Right renal pelvis (tissue), 4 donors: ENCODE data around the gene DCTN5. TPM values are rescaled to one million over a fixed set of nuclear protein-coding genes. Genes with fewer than 3 reads are reported as not detected.
"Not testable (repeated sequence)": the region's sequence is repeated elsewhere in the genome, so short reads cannot be mapped to it uniquely, and the experiment has no call there.

Experiments
- DNase-seq, 4 donors: peaks; one replicate each; pipeline ENCODE4 v3.0.0-alpha.2; 2013; ENCODE audit warnings: low read depth in 4 of 4, low spot score in 3 of 4, missing footprints in 1 of 4
- polyA plus RNA-seq, 4 donors: library from polyadenylated mRNA; unstranded; fragments of 120-200 nt; gene quantifications; one replicate each; pipeline ENCODE4 v1.2.1, GENCODE V29; 2013; ENCODE audit not compliant: insufficient read length in 4 of 4

The DCTN5 gene
- 10 to 100 TPM; 68.4 to 76.4 (median 73.4) TPM for polyA plus RNA-seq

DNA sequence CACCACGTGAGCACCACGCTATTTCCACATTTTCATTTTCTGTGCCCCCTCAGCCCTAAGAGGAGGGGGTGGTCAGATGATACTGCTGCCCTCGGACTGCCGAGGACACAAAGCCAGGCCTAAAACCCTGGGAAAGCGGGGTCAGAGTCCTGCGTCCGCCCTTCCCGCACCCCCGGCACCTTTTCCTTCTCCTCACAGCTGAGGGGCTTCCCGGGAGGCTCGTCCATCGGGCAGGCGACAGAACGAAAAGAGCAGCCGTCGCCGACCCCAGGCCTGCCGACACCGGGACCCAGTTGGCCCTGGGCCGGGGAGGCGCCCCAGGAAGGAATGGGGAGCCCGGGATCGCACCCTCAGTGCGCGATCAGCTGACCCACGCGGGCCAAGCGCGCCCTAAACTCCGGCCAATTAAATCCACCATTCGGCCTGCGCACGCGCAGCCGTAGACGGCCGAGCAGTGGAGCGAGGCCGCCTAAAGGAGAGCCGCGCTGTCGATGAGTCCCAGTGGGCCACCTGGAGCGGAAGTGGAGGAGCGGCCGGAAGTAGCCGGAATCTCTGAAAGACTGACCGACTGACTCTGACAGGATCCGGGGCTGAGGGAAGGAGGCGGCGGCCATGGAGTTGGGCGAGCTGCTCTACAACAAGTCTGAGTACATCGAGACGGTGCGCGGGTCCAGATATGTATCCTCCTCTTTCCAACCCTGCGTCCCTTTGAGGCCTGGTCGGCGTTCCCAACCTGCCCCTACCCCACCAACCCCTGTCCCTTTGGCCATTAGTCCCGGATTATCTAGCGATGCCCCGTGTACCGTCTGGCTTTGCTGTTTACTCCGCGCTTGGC, at the start of gene DCTN5, which contains the start of gene PALB2:
DCTN5 (plus strand) TSS at position 536 of the 835 bp plus-strand sequence; CDS start at position 613, 77 bp downstream.
PALB2 (minus strand) TSS at position 380 of the 835 bp plus-strand sequence; CDS start at position 227, 153 bp downstream.
- DNase-seq, result peak; percentile 77 to 85 (median 80)

DNA sequence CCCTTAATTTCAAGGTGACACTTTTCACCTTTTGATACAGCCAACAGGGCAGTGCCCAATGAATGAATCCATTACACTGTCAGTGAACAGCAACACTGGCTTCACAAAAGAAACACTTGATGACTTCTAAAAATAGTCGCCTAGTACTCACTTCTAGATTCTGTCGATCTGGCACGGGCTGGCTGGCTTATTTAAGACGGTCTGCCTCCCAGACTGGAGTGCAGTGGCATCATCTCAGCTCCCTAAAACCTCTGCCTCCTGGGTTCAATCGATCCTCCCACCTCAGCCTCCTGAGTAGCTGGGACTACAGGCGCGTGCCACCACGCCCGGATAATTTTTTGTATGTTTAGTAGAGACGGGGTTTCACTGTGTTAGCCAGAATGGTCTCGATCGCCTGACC, 47.1 kb upstream of the DCTN5 start:
- DNase-seq, result no peak

DNA sequence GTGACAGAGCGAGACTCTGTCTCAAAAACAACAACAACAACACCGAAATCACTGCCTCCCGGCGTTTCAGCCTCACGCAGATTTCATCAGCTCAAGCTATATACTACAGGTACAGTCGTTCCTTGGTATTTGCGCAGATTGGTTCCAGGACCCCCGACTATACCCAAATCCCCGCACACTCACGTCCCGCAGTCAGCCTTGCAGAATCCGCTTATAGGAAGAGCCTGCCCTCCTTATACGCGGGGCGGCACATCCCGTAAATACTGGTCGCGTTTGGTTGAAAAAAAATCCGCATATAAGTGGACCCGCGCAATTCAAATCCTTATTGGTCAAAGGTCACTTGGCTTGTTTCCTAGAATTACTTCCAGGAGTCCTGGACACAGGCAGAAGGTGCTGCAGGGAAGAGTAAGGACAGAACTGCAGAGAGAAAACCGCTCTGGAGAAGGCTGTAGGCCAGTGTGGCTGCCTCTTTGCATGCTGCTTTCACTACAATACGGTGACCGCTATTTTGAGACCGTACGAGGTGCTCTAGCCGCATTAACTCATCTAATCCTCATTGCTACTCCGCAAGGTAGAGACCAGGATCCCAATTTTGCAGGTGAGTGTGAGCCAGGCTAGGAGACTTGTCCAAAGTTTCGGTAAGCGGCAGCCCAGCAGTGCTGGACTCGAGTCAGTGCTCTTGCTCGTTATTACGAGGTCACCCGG, 45.9 kb upstream of the DCTN5 start:
- no peak for DNase-seq

DNA sequence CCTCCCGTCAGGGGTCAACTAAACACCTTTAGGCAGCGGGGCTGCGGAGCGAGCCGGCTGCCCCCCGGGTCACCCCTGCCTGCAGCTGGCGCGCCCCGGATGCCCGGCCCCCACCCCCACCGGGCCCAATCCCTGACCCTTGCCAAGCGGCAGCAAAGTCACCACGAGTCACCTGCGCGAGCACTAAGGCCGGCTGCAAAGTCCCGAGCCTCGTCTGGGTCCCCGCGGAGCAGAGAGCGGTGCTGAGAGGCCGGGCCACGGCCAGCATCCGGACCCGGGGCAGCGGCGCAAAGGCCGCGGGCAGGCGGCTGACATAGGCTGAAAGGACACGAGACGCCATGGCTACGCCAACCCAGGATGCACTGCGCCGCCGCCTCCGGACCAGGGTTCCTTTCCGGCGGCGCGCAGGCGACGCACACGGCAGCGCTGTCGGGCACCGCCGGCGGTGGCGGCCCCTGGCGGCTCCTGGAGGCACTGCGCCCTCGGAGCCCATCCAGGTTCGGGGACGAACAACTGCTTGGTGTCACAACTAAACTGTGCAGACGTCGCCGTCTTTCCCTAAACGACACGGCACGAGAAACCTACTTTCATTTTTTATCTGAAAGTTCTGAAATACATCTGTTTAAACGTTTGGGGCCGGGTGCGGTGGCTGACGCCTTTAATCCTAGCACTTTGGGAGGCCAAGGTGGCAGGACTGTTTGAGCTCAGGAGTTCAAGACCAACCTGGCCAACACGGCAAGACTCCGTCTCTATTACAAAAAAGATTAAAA, 45.1 kb upstream of the DCTN5 start, which contains the start of gene NDUFAB1:
NDUFAB1 (minus strand) TSS at position 366 of the 770 bp plus-strand sequence; CDS start at position 340, 26 bp downstream.
- peak; percentile 73 to 81 (median 79) for DNase-seq

DNA sequence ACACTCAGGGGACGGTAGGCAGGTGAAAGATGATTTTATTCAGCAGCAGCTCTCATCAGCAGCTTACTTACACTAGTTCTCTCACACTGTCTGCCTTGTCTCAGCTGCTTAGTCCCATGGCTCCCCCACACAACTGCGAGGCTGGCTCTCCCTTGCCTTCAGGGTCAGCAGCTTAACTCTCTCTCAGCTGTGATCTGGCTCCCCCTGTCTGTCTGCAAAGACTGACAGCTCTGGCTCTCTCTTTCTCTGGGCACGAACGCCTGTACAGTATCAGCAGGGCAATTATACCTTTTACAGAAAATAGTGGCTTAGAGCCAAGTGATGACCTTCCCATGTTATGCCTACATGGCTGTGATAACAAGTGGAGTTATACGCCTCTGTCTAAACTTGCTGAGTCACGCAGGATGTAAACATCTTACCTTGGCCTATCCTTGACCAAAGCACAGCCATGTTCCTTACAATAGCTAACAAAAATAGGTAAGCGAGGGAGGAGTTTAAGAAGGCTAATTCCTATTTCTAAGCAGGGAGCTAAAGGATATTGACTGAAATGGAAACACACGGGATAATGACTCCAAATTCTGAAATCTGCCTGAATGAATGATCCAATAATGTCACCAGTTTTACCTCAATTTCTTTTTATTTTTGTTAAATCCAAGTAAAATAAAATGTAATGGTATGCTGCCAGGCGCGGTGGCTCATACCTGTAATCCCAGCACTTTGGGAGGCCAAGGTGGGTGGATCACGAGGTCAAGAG, 44.1 kb upstream of the DCTN5 start:
- DNase-seq, result no peak

DNA sequence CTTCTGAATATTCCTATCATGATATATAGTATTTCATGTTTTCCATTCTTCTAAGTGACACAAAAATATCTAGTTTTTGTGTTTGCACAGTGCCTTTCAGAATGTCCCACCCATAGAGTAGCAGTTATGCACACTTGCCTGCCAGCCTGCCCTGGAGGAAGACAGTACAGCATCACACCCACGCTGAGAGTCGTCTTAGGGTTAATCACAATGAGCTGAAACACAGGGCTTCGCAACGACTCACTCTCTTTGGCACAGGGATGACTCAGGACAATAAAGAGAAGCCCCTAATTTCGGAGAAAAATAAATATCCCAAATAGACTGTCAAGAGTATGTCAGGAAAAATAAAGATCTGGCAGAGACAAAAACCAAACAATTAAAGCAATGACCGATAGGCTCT, 33.5 kb upstream of the DCTN5 start:
- DNase-seq, result no peak

DNA sequence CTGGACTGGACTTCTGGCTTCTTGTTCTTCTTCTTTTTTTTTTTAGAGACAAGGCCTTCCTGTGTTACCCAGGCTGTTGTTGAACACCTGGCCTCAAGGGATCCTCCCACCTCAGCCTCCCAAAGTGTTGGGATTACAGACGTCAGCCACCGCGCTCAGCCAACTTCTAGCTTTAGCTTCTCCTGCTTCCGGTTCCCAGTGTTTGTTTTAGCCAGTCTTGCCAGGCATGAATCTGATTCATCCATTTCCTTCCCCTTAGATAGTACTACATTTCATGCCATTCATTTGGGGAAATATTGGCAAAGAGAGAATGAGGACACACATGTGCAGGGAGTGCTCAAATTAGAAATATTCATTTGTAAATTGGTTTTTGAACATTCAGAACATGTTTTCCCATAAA, 33.1 kb upstream of the DCTN5 start:
- no peak for DNase-seq

DNA sequence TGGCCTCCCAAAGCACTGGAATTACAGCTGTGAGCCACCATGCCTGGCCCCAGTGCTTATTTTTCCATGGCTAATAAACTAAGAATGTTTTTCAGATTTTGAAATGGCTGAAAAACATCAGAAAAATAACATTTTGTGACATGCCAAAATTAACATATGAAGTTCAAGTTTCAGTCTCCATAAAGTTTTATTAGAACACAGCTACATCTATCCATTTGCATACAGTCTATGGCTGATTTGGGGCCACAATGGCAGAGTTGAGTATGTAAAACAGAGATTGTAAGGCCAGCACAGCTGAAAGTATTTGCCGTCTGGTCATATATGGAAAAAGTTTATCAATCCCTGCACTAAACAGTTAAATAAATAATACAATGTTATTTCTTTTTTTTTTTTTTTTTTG, 31.3 kb upstream of the DCTN5 start:
- DNase-seq, result no peak

DNA sequence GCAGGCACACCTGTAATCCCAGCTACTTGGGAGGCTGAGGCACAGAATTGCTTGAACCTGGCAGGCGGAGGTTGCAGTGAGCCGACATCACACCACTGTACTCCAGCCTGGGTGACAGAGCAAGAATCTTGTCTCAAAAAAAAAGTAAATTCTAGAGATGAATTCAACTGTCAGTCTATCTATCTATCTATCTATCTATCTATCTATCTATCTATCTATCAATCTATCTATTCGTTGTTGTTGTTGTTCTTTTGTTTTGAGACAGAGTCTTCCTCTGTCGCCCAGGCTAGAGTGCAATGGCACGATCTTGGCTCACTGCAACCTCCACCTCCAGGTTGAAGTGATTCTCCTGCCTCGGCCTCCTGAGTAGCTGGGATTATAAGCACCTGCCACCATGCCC, 30.4 kb upstream of the DCTN5 start:
- DNase-seq, result not testable (repeated sequence)

DNA sequence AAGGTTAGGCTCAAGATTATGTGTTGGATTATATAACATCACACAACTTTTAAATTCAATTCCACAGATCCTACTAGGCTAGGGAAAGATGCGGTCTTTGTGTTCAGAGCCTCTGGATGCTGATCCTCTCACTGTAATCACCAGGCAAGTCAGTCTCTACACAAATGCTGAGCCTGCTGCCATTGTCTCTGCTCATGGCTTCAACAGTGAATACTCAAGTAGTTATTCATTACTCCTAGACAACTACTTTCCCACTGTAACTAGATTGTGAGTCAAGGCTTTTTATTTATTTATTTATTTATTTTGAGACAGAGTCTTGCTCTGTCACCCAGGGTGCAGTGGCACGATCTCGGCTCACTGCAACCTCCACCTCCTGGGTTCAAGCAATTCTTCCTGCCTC, 29.3 kb upstream of the DCTN5 start:
- DNase-seq, result no peak

DNA sequence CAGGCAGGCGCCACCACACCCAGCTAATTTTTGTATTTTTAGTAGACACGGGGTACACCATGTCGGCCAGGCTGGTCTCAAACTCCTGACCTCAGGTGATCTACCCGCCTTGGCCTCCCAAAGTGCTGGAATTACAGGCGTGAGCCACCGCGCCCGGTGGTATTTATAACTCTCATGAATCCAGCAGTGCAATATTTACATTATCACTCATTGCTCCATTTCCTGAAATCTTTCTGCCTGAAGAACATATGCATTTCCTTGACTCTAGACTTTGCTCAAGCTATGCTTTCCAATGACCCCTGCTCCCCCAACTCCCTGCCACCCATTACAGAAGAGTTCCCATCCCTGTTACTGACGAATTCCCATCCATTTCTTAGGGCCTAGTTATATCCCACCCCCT, 25.5 kb upstream of the DCTN5 start:
- no peak for DNase-seq

DNA sequence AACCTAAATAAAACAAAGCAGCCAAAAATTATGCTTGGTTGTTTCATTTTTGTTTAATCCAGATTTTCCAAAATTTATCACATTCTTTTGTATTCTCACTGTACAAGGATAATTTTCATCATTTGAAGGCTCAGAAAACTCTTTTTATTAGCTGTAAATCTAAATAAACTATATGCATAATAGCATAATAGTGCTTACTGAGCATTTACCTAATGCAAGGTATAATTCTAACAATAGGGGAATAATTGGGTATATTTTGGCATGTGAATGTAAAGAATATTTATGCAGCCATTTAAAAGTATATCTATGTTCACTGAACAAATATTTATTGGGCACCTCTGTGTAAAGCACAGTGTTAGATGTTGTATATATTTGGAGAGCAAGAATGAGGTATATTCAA, 17.2 kb upstream of the DCTN5 start:
- DNase-seq, result no peak

DNA sequence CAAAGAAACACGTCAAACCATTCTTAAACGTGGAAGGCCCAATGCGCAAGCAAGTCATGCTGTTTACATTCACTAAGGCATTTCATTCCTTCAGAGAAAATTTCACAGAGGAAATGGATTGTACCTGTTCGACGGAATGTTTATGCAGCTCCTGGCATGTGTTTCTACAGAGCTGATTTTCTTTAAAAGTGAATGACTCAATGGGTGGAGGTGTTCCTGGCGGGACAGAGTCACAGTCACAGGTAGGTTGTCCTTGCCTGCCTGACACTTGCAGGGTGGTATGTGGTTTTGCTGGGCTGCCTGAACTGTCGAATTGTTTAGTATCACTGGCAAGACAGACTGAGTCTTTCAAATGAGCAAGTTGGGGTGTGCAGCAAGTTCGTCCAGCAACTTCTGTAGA, 11.8 kb upstream of the DCTN5 start:
- no peak for DNase-seq

DNA sequence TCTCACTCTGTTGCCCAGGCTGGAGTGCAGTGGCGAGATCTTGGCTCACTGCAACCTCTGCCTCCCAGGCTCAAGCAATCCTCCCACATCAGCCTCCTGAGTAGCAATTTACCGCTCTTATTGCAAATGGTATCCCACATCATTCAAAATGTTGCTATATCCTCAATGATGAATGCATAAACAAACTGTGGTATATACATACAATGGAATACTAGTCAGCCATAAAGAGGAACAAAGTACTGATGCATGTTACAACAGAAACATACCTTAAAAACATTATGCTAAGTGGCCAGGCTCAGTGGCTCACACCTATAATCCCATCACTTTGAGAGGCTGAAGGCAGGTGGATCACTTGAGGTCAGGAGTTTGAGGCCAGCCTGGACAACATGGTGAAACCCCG, 9.4 kb upstream of the DCTN5 start:
- DNase-seq, result not testable (repeated sequence)

DNA sequence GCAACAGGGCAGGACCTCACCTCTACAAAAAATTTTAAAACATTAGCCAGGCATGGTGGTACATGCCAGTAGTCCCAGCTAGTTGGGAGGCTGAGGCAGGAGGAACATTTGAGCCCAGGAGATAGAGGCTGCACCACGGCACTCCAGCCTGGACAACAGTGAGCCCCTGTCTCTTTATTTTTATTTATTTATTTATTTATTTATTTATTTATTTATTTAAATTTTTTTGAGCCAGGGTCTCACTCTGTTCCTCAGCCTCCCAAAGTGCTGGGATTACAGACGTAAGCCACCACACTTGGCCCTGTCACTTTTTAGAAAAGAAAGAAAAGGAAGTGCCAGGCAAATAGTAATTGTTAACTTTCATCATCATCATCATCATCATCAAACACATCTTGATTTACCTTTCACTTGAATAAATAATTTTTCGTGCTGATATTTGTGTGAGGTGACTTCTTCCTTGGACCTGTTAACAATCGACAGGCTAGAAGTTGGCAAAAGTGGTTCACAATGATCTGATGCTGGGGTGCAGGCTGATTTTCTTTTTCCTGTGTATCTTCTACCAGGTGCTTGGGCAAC, 6.7 kb upstream of the DCTN5 start:
- no peak for DNase-seq

DNA sequence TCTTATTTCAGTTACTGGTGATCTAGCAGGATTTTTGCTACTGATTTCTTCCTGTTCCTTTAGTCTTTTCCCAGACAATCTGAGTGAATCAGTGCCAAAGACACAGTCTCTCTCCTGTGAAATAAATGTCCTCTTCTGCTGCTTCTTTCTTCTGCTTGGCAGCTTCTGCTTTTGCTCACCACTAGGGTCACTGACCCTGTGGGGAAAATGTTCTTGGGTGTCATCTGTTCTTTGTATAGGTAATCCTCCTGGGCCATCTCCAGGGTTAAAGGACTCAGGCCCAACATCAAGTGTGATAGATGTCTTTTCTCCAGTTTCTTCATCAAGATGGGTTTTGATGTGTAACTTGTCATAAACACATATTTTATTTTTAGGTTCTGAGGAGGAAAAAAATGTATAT, 5.3 kb upstream of the DCTN5 start:
- no peak for DNase-seq

DNA sequence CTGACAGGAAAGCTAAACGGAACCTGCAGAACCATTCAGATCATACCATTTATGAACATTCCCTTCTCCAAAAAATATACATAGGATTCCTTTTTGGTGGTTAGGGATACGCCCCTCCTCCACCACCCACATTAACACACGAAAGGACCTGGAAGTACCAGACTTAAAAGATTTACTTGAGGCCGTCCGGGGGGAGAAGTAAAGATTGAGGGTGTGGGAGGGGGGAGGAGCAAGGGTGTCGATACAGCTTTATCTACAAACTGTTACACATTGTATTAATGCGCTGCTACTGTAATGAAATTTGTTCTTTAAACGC, 693 bp upstream of the DCTN5 start:
- DNase-seq, result no peak

DNA sequence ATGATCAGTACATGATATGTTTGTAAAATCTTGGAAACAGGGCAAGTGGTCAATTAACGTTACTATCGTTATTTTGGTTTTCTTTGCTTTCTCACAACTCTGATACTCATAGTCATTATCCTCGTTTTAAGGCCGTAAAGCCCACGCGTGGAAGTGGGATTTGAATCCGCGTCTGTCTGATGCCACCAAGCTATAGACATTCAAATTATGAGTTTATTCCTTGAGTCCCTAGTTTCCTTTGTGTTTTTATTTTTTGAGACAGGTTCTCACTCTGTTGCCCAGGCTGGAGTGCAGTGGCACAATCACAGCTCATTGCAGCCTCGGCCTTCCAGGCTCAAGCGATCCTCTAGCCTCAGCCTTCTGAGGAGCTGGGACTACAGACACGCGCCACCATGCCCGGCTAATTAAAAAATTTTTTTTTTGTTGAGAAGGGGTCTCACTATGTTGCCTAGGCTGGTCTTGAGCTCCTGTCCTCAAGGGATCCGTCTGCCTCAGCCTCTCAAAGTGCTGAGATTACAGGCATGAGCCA, 1.0 kb downstream of the DCTN5 start:
- no peak for DNase-seq

DNA sequence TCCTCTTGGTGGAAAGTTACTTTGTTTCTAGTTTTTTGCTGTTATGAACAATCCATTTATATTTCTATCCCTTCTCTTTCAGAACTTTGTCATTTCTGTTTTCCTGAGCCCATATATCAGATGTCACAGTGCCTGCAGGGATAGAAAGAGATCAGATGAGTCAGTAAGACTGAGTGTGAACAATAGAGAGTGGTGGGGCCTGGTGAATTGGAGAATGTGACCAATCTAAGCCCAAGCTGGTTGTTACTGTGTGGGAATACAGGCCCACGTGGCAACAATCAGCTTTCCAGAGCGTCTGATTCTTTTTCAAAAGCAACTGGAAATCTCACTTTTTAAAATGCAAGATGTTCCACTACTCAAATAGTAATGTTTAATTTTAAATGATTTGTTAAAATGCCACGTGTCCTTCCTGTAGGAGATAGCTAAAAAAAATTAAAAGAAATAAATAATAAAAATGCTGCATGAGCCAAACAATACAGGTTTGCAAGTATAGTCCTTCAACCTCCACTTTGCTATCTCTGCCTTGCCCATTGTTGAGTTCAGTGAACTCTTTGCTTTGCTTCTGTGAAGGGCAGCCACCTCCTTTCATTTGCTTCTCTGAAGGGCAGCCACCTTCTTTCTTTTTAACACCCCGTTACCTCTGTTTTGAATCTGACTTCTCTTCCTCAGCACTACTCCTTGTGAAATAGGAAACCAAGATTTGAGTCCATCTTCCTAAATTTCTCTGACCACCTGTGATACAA, 9.6 kb downstream of the DCTN5 start:
- no peak for DNase-seq
